Measurements from ENCODE around the gene MYO15A. TPM values are rescaled to one million over a fixed set of nuclear protein-coding genes. Genes with fewer than 3 reads are reported as not detected.

MYO15A gene, protein sequence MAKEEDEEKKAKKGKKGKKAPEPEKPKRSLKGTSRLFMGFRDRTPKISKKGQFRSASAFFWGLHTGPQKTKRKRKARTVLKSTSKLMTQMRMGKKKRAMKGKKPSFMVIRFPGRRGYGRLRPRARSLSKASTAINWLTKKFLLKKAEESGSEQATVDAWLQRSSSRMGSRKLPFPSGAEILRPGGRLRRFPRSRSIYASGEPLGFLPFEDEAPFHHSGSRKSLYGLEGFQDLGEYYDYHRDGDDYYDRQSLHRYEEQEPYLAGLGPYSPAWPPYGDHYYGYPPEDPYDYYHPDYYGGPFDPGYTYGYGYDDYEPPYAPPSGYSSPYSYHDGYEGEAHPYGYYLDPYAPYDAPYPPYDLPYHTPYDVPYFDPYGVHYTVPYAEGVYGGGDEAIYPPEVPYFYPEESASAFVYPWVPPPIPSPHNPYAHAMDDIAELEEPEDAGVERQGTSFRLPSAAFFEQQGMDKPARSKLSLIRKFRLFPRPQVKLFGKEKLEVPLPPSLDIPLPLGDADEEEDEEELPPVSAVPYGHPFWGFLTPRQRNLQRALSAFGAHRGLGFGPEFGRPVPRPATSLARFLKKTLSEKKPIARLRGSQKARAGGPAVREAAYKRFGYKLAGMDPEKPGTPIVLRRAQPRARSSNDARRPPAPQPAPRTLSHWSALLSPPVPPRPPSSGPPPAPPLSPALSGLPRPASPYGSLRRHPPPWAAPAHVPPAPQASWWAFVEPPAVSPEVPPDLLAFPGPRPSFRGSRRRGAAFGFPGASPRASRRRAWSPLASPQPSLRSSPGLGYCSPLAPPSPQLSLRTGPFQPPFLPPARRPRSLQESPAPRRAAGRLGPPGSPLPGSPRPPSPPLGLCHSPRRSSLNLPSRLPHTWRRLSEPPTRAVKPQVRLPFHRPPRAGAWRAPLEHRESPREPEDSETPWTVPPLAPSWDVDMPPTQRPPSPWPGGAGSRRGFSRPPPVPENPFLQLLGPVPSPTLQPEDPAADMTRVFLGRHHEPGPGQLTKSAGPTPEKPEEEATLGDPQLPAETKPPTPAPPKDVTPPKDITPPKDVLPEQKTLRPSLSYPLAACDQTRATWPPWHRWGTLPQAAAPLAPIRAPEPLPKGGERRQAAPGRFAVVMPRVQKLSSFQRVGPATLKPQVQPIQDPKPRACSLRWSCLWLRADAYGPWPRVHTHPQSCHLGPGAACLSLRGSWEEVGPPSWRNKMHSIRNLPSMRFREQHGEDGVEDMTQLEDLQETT (N-terminal part only)
- 1 to 10 TPM in 2 of 4 donors, under 1 TPM in 2; 0.44 to 3.2 (median 1.2) TPM for total RNA-seq

DNA sequence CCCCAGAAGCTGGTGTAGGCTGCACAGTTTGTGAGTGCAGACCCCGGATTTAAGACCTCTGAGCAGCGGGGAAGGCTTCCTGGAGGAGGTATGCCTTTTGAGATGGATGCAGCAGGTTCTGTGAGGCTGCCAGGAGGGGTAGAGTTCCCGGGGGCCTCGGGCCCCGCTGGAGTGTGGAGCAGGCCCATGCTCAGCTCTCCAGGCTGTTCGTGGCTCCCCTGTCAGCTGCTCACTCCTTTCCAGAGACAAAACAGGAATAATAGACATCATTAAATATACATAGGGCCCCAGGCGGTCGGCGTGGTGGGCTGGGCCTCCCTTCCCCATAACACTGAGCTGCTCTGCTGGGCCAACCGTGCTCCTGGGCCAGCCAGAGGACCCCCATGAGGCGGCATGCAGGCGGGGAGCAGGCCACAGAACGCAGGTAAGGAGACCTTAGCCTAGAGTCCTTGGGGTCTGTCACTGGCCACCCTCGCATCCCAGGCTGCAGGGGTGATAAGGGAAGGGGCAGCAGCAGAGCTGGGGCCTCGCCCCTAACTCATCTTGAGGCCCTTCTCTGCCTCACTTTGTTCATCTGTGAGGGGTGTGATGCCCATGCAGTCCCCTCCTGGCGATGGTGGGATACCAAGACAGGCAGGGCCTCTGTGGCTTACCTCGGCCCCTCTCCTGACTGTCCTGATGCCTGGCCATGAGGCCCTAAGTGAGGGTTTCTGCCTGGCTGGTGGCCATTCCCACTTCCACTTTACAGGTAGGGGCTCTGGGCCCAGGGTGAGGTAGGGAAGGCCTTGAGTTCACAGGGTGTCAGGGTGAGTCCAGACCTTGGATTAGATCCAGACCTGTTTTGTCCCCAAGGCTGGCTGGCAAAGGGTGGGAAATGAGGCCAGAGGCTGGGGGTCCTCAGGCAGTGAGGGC, at the start of gene MYO15A:
Gene MYO15A, plus strand, starts transcription at position 356 of the 912 bp plus-strand sequence. CDS start 10,045 bp downstream, outside the sequence.
- TF ChIP-seq, protein P1, sequence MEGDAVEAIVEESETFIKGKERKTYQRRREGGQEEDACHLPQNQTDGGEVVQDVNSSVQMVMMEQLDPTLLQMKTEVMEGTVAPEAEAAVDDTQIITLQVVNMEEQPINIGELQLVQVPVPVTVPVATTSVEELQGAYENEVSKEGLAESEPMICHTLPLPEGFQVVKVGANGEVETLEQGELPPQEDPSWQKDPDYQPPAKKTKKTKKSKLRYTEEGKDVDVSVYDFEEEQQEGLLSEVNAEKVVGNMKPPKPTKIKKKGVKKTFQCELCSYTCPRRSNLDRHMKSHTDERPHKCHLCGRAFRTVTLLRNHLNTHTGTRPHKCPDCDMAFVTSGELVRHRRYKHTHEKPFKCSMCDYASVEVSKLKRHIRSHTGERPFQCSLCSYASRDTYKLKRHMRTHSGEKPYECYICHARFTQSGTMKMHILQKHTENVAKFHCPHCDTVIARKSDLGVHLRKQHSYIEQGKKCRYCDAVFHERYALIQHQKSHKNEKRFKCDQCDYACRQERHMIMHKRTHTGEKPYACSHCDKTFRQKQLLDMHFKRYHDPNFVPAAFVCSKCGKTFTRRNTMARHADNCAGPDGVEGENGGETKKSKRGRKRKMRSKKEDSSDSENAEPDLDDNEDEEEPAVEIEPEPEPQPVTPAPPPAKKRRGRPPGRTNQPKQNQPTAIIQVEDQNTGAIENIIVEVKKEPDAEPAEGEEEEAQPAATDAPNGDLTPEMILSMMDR (IDR thresholded peaks at IDR 0.05; ENCODE audit: low read depth): no peak

DNA sequence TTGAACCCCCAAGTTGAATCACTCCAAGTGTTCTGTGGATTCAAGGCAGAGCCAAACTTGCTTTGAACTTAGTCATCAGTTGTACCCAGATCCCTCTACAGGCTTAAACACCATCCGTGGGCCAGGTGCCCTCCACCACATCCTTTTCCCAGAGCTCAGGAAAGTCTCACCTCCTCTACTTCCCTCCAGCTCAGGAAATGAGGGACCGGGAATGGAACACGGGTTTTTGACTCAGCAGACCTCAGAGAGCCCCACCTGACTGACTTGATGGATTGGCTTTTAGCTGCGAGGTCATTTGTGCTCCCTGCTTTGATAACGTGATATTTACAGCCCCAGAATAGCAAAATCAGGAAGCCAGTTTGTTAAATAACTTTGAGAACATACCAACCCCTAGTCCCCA, 49.3 kb upstream of the MYO15A start:
- TF ChIP-seq, protein P1 (IDR thresholded peaks at IDR 0.05; ENCODE audit: low read depth): no peak

DNA sequence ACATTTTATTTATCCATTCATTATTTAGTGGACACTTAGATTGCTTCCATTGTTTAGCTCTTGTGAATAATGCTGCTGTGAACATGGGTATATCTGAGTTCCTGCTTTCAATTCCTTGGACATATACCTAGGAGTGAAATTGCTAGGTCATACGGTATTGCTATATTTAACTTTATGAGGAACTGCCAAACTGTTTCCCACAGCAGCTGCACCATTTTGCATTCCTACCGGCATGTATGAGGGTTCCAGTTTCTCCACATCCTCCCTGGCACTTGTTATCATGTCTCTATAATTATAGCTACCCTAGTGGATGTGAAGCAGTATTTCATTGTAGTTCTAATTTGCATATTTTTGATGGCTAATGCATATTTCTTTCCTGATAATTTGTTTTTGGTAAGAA, 44.5 kb upstream of the MYO15A start:
- TF ChIP-seq, protein P1 (IDR thresholded peaks at IDR 0.05; ENCODE audit: low read depth): no peak

DNA sequence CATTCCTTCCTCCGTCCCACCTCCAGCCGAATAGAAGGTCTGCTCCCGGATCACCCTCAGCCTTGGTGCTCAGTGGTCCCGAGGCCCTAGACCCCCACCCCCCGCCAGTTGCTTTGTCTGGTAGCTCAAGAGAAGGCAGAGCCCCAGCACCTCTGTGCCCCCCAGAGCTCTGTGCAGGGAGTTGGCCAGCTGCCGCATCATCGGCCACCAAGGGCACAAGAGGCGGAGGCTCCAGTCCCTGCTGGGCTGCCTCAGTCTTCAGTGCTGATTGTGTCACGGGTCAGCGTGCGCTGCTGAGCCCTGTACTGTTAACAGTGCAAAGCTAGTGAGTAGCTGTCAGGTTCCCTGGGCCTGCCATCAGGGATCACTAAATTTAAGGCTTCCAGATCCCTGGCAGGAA, 43.0 kb upstream of the MYO15A start:
- TF ChIP-seq, protein P1 (IDR thresholded peaks at IDR 0.05; ENCODE audit: low read depth): no peak

DNA sequence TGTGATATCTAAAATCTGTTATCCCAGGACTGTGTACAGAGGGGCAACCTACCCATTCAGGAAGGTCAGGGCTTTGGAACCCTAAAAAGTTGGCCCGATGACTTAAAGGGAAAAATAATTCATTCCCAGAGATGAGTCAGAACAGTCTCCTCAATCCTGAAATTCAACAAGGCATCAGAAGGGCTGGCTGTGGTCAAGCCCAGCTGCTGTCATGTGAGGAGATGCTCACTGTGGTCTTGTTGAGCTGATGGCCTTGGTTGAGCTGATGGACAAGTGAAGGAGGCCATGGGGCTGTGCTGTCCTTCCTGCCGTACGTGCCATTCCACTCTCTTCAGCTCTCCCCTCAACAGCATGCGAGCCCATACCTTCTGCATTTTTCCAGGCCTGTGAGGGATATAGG, 41.7 kb upstream of the MYO15A start:
- TF ChIP-seq, protein P1 (IDR thresholded peaks at IDR 0.05; ENCODE audit: low read depth): no peak

DNA sequence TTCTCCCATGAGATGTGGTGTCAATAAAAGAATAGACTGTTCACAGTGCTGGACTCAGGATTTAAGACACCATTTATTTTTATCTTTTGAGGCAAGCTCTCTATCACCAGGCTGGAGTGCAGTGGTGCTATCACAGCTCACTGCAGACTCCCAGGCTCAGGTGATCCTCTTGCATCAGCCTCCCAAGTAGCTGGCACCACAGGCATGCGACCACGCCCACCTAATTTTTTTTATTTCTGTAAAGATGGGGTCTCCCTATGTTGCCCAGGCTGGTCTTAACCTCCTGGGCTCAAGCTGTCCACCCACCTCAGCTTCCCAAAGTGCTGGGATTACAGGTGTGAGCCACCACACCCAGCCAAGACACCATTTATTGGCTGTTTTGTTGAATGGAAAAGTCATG, 39.5 kb upstream of the MYO15A start:
- TF ChIP-seq, protein P1 (IDR thresholded peaks at IDR 0.05; ENCODE audit: low read depth): no peak
